Heart right ventricle (tissue), 16 donors: Measurements from ENCODE around the gene PRR14L. TPM values are rescaled to one million over a fixed set of nuclear protein-coding genes. Genes with fewer than 3 reads are reported as not detected.
"Not testable (repeated sequence)": the region's sequence is repeated elsewhere in the genome, so short reads cannot be mapped to it uniquely, and the experiment has no call there.

Source experiments
- ATAC-seq, 8 donors: fragments of 200-7000 bp; cut with Tn5 transposase; one replicate each; pipeline ENCODE4 v1.9.1; 2020; ENCODE audit warnings: mild to moderate bottlenecking in 8 of 8, moderate library complexity in 8 of 8, moderate number of reproducible peaks in 1 of 8
- DNase-seq, 2 donors: peaks; one replicate each; pipeline ENCODE4 v3.0.0-alpha.2; 2020
- H3K27ac ChIP-seq, 10 donors: fragments of 200-600 bp; sonication (generic) in 2 of 10; one replicate each; pipeline versions ENCODE4 v1.5.0 to v1.8.0; 2020 to 2022; ENCODE audit warnings: mild to moderate bottlenecking in 3 of 10
- H3K27me3 ChIP-seq, 7 donors: fragments of 200-600 bp; one replicate each; pipeline ENCODE4 v1.8.0; 2021 to 2022; ENCODE audit warnings: mild to moderate bottlenecking in 2 of 7
- H3K36me3 ChIP-seq, 9 donors: fragments of 200-600 bp; sonication (generic) in 1 of 9; one replicate each; pipeline versions ENCODE4 v1.5.0 to v1.8.0; 2020 to 2022; ENCODE audit warnings: mild to moderate bottlenecking in 2 of 9
- H3K4me1 ChIP-seq, 9 donors: fragments of 200-600 bp; sonication (generic) in 1 of 9; one replicate each; pipeline versions ENCODE4 v1.5.0 to v1.8.0; 2020 to 2022; ENCODE audit warnings: mild to moderate bottlenecking in 4 of 9
- H3K4me3 ChIP-seq, 10 donors: fragments of 200-600 bp; sonication (generic) in 2 of 10; one replicate each; pipeline versions ENCODE4 v1.5.0 to v1.8.0; 2020 to 2022; ENCODE audit warnings: mild to moderate bottlenecking in 7 of 10, moderate library complexity in 2 of 10
- H3K9me3 ChIP-seq, 11 donors: fragments of 200-600 bp in 10 of 11; sonication (generic) in 2 of 11; one replicate each; pipeline versions ENCODE4 v1.5.0 to v1.8.0; 2013 to 2022; ENCODE audit warnings: mild to moderate bottlenecking in 2 of 11, control low read depth in 1 of 11, moderate library complexity in 1 of 11
- CTCF ChIP-seq, 9 donors: fragments of 200-600 bp; sonication (generic) in 2 of 9; IDR thresholded peaks; one replicate each; pipeline versions ENCODE4 v1.5.0 to v1.8.0; 2021 to 2022; ENCODE audit warnings: antibody characterized with exemption in 9 of 9, mild to moderate bottlenecking in 5 of 9, moderate library complexity in 1 of 9
- WGBS, 2 donors: extraction: QIAGEN DNeasy Blood & Tissue Kit; methylation state at CpG; one replicate each; pipeline ENCODE4 v1.1.7; 2013; ENCODE audit warnings: inconsistent platforms in 1 of 2; 5-methylcytosine and 5-hydroxymethylcytosine counted together
- intact Hi-C, 10 donors: fragments of 100-400 bp; cut with DNase I; formaldehyde crosslinking; loops; one replicate each; pipeline versions ENCODE4 v1.11.1 to v1.14.2; 2022
- polyA plus RNA-seq, 2 donors: library from polyadenylated mRNA; stranded (reverse); fragments of 200-250 nt; gene quantifications; one replicate each; pipeline ENCODE4 v1.2.3, GENCODE V29; 2013
- total RNA-seq, 10 donors: library from RNA; stranded (reverse); fragmentation: NEBNext Ultra II Directional in 3 of 10; extraction: Animal tissue kit (Norgen Biotek cat#: 25700) in 3 of 10; gene quantifications; one replicate each; pipeline versions ENCODE4 v1.2.1 to v1.2.4, GENCODE V29; 2021 to 2023
- donor health status: Arrhythmogenic right ventricular cardiomyopathy.
- donor health status: ischemic (EF 13 %, LVEDD 7.1; RV severe dilation, severe dysfunction).
- donor health status: healthy with polysubstance abuse.
- donor health status: DM: no; HTN: yes; CAD: no.
- donor health status: DM: no; HTN: no; CAD: no.
- donor health status: ischemic (EF 25% LVEDD 6.9; RV normal size, moderate dysfunction).
- donor health status: ischemic (EF 25% LVEDD 5.7; RV mildly dilated, moderate dysfunction).
- donor health status: healthy.
- donor health status: DM: yes; HTN: yes; CAD: no.
- donor health status: Ischemic cardiomyopathy.
- donor health status: ischemic (EF 35%, LVEDD 5.7; RV mildly dilated, moderate dysfunction).
- donor health status: nonischemic (EF 11% LVEDD 7.7; RV severe dilation, severe dysfunction).
- donor health status: DM: yes; HTN: yes; CAD: no.
- donor health status: PGD.
- donor health status: ischemic (EF 29% LVEDD 5.4; RV normal size, mild dysfunction).
- donor health status: nonischemic (EF 23%, LVEDD 6.1; RV moderate dilation, normal function).

PRR14L gene
- total and polyA plus RNA-seq, 12 donors: 4.0 to 19.6 (median 17.0) TPM

DNA sequence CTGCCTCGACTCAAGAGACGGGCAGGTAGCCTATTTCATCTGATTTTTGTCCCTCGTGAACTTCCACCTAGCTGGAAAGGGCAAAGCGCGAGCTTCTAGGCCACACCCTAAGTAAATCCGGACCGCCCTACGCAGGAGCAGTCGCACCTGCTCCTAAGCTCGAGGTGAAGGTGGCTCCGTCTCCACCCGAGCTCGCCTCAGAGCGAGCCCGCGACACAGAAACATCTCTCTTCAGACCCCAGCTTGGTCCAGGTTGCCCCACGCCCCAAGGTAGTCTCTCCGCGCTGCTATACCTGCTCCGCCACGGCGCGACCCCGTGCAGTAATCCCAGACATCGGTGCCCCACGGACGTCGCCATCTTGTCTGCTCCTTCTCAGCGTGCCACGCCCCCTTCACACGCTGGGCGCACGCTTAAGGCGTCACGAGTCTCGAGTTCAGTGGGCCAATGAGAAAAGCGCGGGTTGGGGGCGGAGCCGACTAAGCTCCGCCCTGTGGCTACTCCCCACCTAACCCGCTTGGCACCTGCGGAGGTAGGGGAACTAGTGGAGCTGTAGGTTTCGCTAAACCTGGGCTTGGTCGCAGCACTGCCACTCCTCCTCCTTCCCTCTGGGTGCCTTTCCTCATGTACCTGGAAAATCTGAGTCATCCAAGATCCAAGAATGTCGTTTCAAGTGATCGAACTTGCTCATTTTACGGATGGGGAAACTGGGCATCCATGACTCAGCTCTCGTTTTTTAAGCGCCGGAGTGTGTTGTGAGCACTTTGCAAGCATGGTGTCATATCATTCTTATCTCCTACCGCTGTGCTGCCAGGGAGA is 87.9 kb downstream of the PRR14L start, which contains the start of gene PISD:
Gene PISD (minus strand): TSS at position 365 of the 817 bp plus-strand sequence. CDS start 7 bp downstream, at position 358.
- H3K9me3 ChIP-seq: no peaks in the 10 kb centered on the region
- no peaks in the 10 kb centered on the region for H3K36me3 ChIP-seq
- H3K27ac ChIP-seq: peak within 1 kb of the TSS in 9 of 10 donors; percentile 24 to 81 (median 62)
- H3K4me1 ChIP-seq: peaks cover 2 to 20% (median 14%) of the 10 kb centered on the region in 9 donors
- H3K27me3 ChIP-seq: no peaks in the 10 kb centered on the region
- intact Hi-C loops: loop anchor here in 7 of 10 donors (5.0 to 10.0 kb wide), 5 partner anchors 90 to 303 kb away; partner anchors contain the start of genes DEPDC5 (in 4 of the 7), PRR14L (in 4 of the 7) and YWHAH (in 3 of the 7)
- 2 to 4% methylated on average over 52 of the region's 52 CpGs for WGBS, 2 donors
- DNase-seq (peak; percentile 95), ATAC-seq (peak; percentile 98 to 100 (median 100))
- no peak for TF ChIP-seq CTCF (IDR thresholded peaks at IDR 0.05)
- H3K4me3 ChIP-seq: peak within 1 kb of the TSS; percentile 56 to 99 (median 90)

- H3K27me3 ChIP-seq, H3K27ac ChIP-seq, DNase-seq, H3K36me3 ChIP-seq, ATAC-seq, H3K9me3 ChIP-seq: not testable (repeated sequence)
- peak overlapping the region in 9 of 10 donors; percentile 56 to 99 (median 92) for H3K4me3 ChIP-seq
- WGBS, 2 donors: 73 to 74% methylated on average over 10 of the region's 10 CpGs
- H3K4me1 ChIP-seq: peaks cover 2 to 20% (median 14%) of the 10 kb centered on the region in 9 donors
- intact Hi-C loops: loop anchor here in 7 of 10 donors (5.0 to 10.0 kb wide), 5 partner anchors 91 to 304 kb away; partner anchors contain the start of genes DEPDC5 (in 4 of the 7), PRR14L (in 4 of the 7) and YWHAH (in 3 of the 7)
Measured at GRCh38 chr22:31660860-31661341, 89.0 kb downstream of the PRR14L start.

- no peak for TF ChIP-seq CTCF (IDR thresholded peaks at IDR 0.05)
- peaks cover 0 to 5% (median 0%) of the 10 kb centered on the region in 9 donors for H3K36me3 ChIP-seq
- peaks cover 2 to 20% (median 13%) of the 10 kb centered on the region in 9 donors for H3K4me1 ChIP-seq
- ATAC-seq (no peak), DNase-seq (no peak)
- no peaks in the 10 kb centered on the region for H3K27me3 ChIP-seq
- no peak overlapping the region for H3K27ac ChIP-seq
- H3K4me3 ChIP-seq: no peak overlapping the region
- intact Hi-C loops: no loop called here
- WGBS, 2 donors: 77 to 82% methylated on average over 7 of the region's 7 CpGs
- H3K9me3 ChIP-seq: no peaks in the 10 kb centered on the region
Measured at GRCh38 chr22:31659246-31659645, 90.7 kb downstream of the PRR14L start.

DNA sequence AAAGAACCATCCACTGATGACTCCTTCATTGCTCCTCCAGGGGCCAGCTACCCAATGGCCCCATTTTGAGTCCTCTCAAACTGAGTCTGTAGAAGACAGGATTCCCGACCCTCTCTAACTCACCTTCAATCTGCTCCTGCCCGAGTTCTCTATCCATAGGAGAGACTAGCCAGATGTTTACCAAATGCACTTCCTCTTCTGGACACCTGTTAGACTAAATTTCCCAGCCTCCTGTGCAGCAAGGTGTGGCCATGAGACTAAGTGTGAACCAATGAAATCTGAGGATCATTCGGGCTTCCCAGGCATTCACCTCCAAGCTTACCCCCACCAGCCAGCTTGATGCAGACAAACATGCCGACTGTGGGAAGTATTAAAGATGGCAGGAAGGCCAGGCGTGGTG is 95.5 kb downstream of the PRR14L start:
- no peak for ATAC-seq
- no peak overlapping the region for H3K27ac ChIP-seq
- TF ChIP-seq CTCF (IDR thresholded peaks at IDR 0.05): no peak

More for the DNA sequence above, 95.5 kb downstream of the PRR14L start:
- peaks cover 0 to 14% (median 0%) of the 10 kb centered on the region in 9 donors for H3K36me3 ChIP-seq
- H3K27me3 ChIP-seq: no peaks in the 10 kb centered on the region
- DNase-seq: no peak
- no peaks in the 10 kb centered on the region for H3K9me3 ChIP-seq
- 96 to 98% methylated on average over 5 of the region's 5 CpGs for WGBS, 2 donors
- no peak overlapping the region for H3K4me3 ChIP-seq
- intact Hi-C loops: no loop called here
- peaks cover 0 to 25% (median 0%) of the 10 kb centered on the region in 9 donors for H3K4me1 ChIP-seq
